Cardiac septum (tissue), 1 donor: Measurements from ENCODE around the gene CYBB. TPM values are rescaled to one million over a fixed set of nuclear protein-coding genes. Genes with fewer than 3 reads are reported as not detected.

Experiments used
- DNase-seq: peaks from one replicate; pipeline ENCODE4 v3.0.0-alpha.2; 2020; ENCODE audit warnings: low spot score
- intact Hi-C: fragments of 100-400 bp; cut with DNase I; formaldehyde crosslinking; loops from one replicate; pipeline ENCODE4 v1.14.0; 2022
- total RNA-seq: library from RNA; stranded (reverse); fragmentation: NEBNext Ultra II Directional; extraction: Animal tissue kit (Norgen Biotek cat#: 25700); gene quantifications from one replicate; pipeline ENCODE4 v1.2.1, GENCODE V29; 2021
- donor health status: DM: no; HTN: no; CAD: no.

Gene CYBB
- total RNA-seq, 1 donor from 2014 or later = 9.8 TPM

GRCh38 chrX:37824491-37825214, 44.8 kb downstream of the CYBB start:
- no peak for DNase-seq
- intact Hi-C loops = loop anchor here (2.0 to 5.0 kb wide), 2 partner anchors 82 to 316 kb away; no protein-coding TSS in a partner anchor

GRCh38 chrX:37825215-37825842, 45.5 kb downstream of the CYBB start:
- no peak for DNase-seq
- intact Hi-C loops = loop anchor here (2.0 to 5.0 kb wide), 2 partner anchors 83 to 317 kb away; no protein-coding TSS in a partner anchor

DNA sequence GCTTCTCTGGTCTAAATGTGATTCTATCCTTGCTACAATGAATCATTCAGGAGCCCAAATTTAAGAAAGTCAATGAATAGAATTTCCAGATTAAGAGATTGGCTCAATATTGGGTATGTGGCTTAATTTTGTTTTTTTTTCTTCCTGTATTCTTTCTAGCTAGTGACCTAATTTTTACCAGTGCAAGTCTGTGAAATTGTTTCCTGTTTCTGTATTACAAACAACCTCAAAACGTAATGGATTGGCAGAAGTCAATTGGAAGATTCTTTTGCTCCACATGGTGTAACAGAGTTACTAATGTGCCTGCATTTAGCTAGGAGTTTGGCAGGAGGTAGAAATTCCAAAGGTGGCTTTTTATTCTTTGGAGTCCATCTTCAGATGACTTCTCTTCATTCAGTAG, 49.9 kb downstream of the CYBB start:
- no peak for DNase-seq
- intact Hi-C loops = loop anchor here (5.0 kb wide), 1 partner anchor 87 kb away; no protein-coding TSS in a partner anchor

- no peak for DNase-seq
- intact Hi-C loops = no loop called here
Observed at GRCh38 chrX:37830371-37830770, 50.5 kb downstream of the CYBB start.

DNA sequence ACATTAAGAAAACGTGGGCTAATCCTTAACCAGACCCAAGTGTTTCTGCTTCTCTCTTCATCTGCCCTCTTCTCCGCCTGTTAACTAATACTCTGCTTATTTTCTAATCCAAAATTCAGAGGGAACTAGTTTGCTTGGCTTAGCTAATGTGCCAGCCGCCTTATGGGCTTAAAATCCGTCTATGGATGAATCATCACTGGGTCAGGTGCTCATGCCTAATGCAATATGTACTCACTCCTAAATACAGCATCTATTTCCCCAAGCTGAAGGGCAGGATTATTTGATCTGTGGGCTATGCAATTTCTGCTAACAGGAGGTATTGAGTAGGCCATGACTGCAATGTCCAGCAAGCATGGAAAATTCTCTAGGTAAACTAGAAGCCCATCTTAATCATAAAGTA, 55.1 kb downstream of the CYBB start:
- no peak for DNase-seq
- intact Hi-C loops = no loop called here

- no peak for DNase-seq
- intact Hi-C loops = no loop called here
Observed at GRCh38 chrX:37840931-37841330, 61.1 kb downstream of the CYBB start.

DNA sequence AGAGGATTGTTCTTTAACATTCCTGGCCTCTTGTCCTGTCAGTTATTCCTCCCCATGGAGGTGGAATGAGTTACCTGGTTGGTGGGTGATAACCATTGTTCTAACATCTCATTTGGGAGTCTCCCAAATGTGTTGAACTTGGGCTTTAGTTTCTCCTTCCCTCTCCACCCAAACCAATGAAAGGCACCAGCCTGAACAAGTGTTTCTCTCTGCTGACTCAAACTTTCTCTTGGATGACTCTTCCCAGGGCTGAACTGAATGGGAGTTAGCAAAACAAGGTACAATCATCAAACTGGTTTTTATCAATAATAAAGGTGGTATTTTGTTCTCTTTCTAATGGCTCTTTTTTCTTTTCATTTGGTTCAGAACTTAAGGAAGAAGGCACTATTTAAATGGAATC, 64.8 kb downstream of the CYBB start:
- DNase-seq = no peak
- intact Hi-C loops = no loop called here

GRCh38 chrX:37846141-37846540, 66.3 kb downstream of the CYBB start:
- no peak for DNase-seq
- intact Hi-C loops = no loop called here

DNA sequence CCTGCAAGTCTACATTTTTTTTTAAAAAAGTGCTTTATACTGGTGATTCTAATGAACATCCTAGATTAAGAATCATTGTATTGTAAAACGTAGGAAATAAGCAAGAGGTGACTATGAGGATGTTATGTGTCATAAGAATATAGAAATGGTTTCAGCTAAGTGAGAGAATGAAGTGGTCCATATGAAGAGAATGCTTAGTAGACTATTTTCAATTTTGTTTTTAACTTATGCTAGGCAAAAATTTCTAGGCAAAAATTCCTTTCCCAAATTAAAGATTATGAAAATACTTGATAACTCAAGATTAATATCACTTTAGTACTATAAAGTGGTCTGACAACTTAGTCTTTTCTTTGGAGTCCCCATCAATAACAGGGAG, 66.7 kb downstream of the CYBB start:
- intact Hi-C loops = no loop called here
- no peak for DNase-seq

GRCh38 chrX:37846934-37847732, 67.3 kb downstream of the CYBB start, which contains the start of gene DYNLT3:
TSS of gene DYNLT3 (minus strand) at chrX:37847571. CDS start at chrX:37847510, 61 bp downstream.
- intact Hi-C loops = no loop called here
- peak; percentile 92 for DNase-seq

GRCh38 chrX:37847733-37848197, 67.9 kb downstream of the CYBB start:
- intact Hi-C loops = no loop called here
- no peak for DNase-seq

DNA sequence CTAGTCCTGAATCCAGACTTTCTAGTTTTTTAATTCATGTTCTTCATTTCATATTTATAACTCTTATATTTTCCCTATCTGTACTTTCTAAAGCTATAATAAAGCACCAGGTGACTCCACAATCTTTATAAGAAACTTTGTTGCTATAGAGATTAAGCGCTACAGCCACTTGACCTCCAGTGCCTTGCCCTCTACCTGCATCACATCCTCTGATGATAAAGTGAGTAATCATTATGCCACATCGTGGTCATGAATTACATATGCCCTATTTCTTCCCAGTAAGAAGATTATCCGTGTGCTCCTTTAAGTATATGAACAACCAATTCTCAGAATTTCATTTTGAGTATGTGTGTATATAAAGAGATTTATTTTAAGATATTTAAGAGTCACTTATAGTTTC, 74.3 kb downstream of the CYBB start:
- DNase-seq = no peak
- intact Hi-C loops = no loop called here

- intact Hi-C loops = no loop called here
- no peak for DNase-seq
Observed at GRCh38 chrX:37854748-37855147, 74.9 kb downstream of the CYBB start.

- intact Hi-C loops = no loop called here
- no peak for DNase-seq
Observed at GRCh38 chrX:37860721-37861120, 80.9 kb downstream of the CYBB start.

GRCh38 chrX:37862851-37863250, 83.0 kb downstream of the CYBB start:
- intact Hi-C loops = no loop called here
- DNase-seq = no peak

Other genes with a start within 250 kb of the CYBB start
- gene LANCL3, start 208.4 kb upstream of the CYBB start, total RNA-seq = 0.75 TPM
- 6.8 TPM for gene XK, start 94.3 kb upstream of the CYBB start, total RNA-seq
- 37.6 TPM for gene DYNLT3, start 67.5 kb downstream of the CYBB start, total RNA-seq
- gene SYTL5, start 226.5 kb downstream of the CYBB start, total RNA-seq = 4.5 TPM